Stimulated activated naive CD8-positive, alpha-beta T cell treated with anti-CD3 and anti-CD28 coated beads, Interleukin-15, amount 100 ng/mL, for 72 hours (primary cell): ENCODE measurements around the gene XRCC5.
A peak's percentile ranks its signal among the peaks of the same experiment; 100 is the strongest.

ENCODE experiments used
- ATAC-seq: fragments of 150-1000 bp; cut with Tn5 transposase; 2 replicates; pipeline ENCODE4 v1.10.0; 2021; ENCODE audit warnings: mild to moderate bottlenecking, moderate library complexity
- DNase-seq, 2 donors: peaks; one replicate each; pipeline ENCODE4 v3.0.0; 2021 to 2022
- H3K27ac Mint-ChIP-seq, 2 donors: one replicate each; pipeline ENCODE4 v1.8.0; 2022; ENCODE audit warnings: mild to moderate bottlenecking in 2 of 2, mixed read lengths in 2 of 2, moderate library complexity in 2 of 2
- H3K27me3 Mint-ChIP-seq: one replicate; pipeline ENCODE4 v1.8.0; 2022; ENCODE audit warnings: mixed read lengths
- H3K4me1 Mint-ChIP-seq: one replicate; pipeline ENCODE4 v1.8.0; 2022; ENCODE audit warnings: mild to moderate bottlenecking, mixed read lengths
- H3K4me3 Mint-ChIP-seq, 2 donors: one replicate each; pipeline ENCODE4 v1.8.0; 2022; ENCODE audit warnings: mild to moderate bottlenecking in 2 of 2, mixed read lengths in 2 of 2, moderate library complexity in 1 of 2
- H3K9me3 Mint-ChIP-seq, 2 donors: one replicate each; pipeline ENCODE4 v1.8.0; 2022; ENCODE audit warnings: mixed read lengths in 2 of 2

Gene XRCC5

GRCh38 chr2:216151313-216152025 lies 42.3 kb downstream of the XRCC5 start:
- DNase-seq (no peak), ATAC-seq (no peak)
- Mint-ChIP-seq H3K27me3 (no peaks in the 10 kb centered on the region), H3K9me3 (no peaks in the 10 kb centered on the region), H3K4me1 (peaks cover 25% of the 10 kb centered on the region), H3K27ac (peak overlapping the region in 1 of 2 donors; percentile 8), H3K4me3 (no peak overlapping the region)

- ATAC-seq: no peak
- H3K4me1 Mint-ChIP-seq: peaks cover 46% of the 10 kb centered on the region
- H3K27me3 Mint-ChIP-seq: no peaks in the 10 kb centered on the region
- no peak for DNase-seq
- H3K9me3 Mint-ChIP-seq: no peaks in the 10 kb centered on the region
- H3K27ac Mint-ChIP-seq: no peak overlapping the region
- no peak overlapping the region for H3K4me3 Mint-ChIP-seq
These were observed 46.8 kb downstream of the XRCC5 start for GRCh38 chr2:216155954-216156353.

GRCh38 chr2:216156822-216157221 lies 47.7 kb downstream of the XRCC5 start:
- Mint-ChIP-seq H3K4me3 (no peak overlapping the region), H3K4me1 (peaks cover 40% of the 10 kb centered on the region), H3K9me3 (no peaks in the 10 kb centered on the region), H3K27me3 (no peaks in the 10 kb centered on the region), H3K27ac (peak overlapping the region in 1 of 2 donors; percentile 54)
- DNase-seq: no peak
- ATAC-seq: no peak

GRCh38 chr2:216159144-216159543 lies 50.0 kb downstream of the XRCC5 start:
- Mint-ChIP-seq H3K27ac (peak overlapping the region; percentile 53 to 71), H3K4me1 (peaks cover 36% of the 10 kb centered on the region), H3K4me3 (no peak overlapping the region), H3K9me3 (no peaks in the 10 kb centered on the region), H3K27me3 (no peaks in the 10 kb centered on the region)
- DNase-seq (no peak), ATAC-seq (no peak)

GRCh38 chr2:216159646-216160045 lies 50.5 kb downstream of the XRCC5 start:
- DNase-seq: no peak
- Mint-ChIP-seq H3K4me3 (no peak overlapping the region), H3K27me3 (no peaks in the 10 kb centered on the region), H3K9me3 (no peaks in the 10 kb centered on the region), H3K4me1 (peaks cover 36% of the 10 kb centered on the region), H3K27ac (peak overlapping the region in 1 of 2 donors; percentile 89)
- ATAC-seq: no peak

GRCh38 chr2:216160786-216161185 lies 51.6 kb downstream of the XRCC5 start:
- Mint-ChIP-seq H3K27me3 (no peaks in the 10 kb centered on the region), H3K4me3 (no peak overlapping the region), H3K9me3 (no peaks in the 10 kb centered on the region), H3K4me1 (peaks cover 42% of the 10 kb centered on the region), H3K27ac (no peak overlapping the region)
- DNase-seq (no peak), ATAC-seq (no peak)

- Mint-ChIP-seq H3K27me3 (no peaks in the 10 kb centered on the region), H3K9me3 (no peaks in the 10 kb centered on the region), H3K27ac (peak overlapping the region; percentile 20 to 74), H3K4me3 (no peak overlapping the region), H3K4me1 (peaks cover 37% of the 10 kb centered on the region)
- ATAC-seq (no peak), DNase-seq (no peak)
These were observed 52.8 kb downstream of the XRCC5 start for GRCh38 chr2:216161967-216162366.

GRCh38 chr2:216163518-216163917 lies 54.4 kb downstream of the XRCC5 start:
- peaks cover 35% of the 10 kb centered on the region for H3K4me1 Mint-ChIP-seq
- no peaks in the 10 kb centered on the region for H3K27me3 Mint-ChIP-seq
- DNase-seq (no peak), ATAC-seq (no peak)
- no peaks in the 10 kb centered on the region for H3K9me3 Mint-ChIP-seq
- no peak overlapping the region for H3K4me3 Mint-ChIP-seq
- peak overlapping the region; percentile 7 to 24 for H3K27ac Mint-ChIP-seq

GRCh38 chr2:216164087-216164486 lies 54.9 kb downstream of the XRCC5 start:
- Mint-ChIP-seq H3K4me1 (peaks cover 40% of the 10 kb centered on the region), H3K4me3 (no peak overlapping the region), H3K27me3 (no peaks in the 10 kb centered on the region), H3K27ac (peak overlapping the region in 1 of 2 donors; percentile 24), H3K9me3 (no peaks in the 10 kb centered on the region)
- DNase-seq (no peak), ATAC-seq (no peak)

GRCh38 chr2:216164576-216164975 lies 55.4 kb downstream of the XRCC5 start:
- H3K4me1 Mint-ChIP-seq: peaks cover 40% of the 10 kb centered on the region
- no peak overlapping the region for H3K4me3 Mint-ChIP-seq
- no peaks in the 10 kb centered on the region for H3K9me3 Mint-ChIP-seq
- H3K27ac Mint-ChIP-seq: peak overlapping the region in 1 of 2 donors; percentile 27
- ATAC-seq (no peak), DNase-seq (no peak)
- no peaks in the 10 kb centered on the region for H3K27me3 Mint-ChIP-seq

GRCh38 chr2:216165711-216166110 lies 56.6 kb downstream of the XRCC5 start:
- ATAC-seq (no peak), DNase-seq (no peak)
- peaks cover 43% of the 10 kb centered on the region for H3K4me1 Mint-ChIP-seq
- H3K27me3 Mint-ChIP-seq: no peaks in the 10 kb centered on the region
- peak overlapping the region in 1 of 2 donors; percentile 85 for H3K27ac Mint-ChIP-seq
- H3K4me3 Mint-ChIP-seq: no peak overlapping the region
- no peaks in the 10 kb centered on the region for H3K9me3 Mint-ChIP-seq

GRCh38 chr2:216169087-216169486 lies 59.9 kb downstream of the XRCC5 start:
- DNase-seq: no peak
- ATAC-seq: no peak
- no peaks in the 10 kb centered on the region for H3K9me3 Mint-ChIP-seq
- peaks cover 55% of the 10 kb centered on the region for H3K4me1 Mint-ChIP-seq
- no peak overlapping the region for H3K27ac Mint-ChIP-seq
- H3K4me3 Mint-ChIP-seq: no peak overlapping the region
- H3K27me3 Mint-ChIP-seq: no peaks in the 10 kb centered on the region

GRCh38 chr2:216170076-216170763 lies 61.1 kb downstream of the XRCC5 start:
- no peaks in the 10 kb centered on the region for H3K27me3 Mint-ChIP-seq
- no peak for DNase-seq
- peak; percentile 69 for ATAC-seq
- H3K4me1 Mint-ChIP-seq: peaks cover 62% of the 10 kb centered on the region
- no peaks in the 10 kb centered on the region for H3K9me3 Mint-ChIP-seq
- peak overlapping the region in 1 of 2 donors; percentile 12 for H3K27ac Mint-ChIP-seq
- no peak overlapping the region for H3K4me3 Mint-ChIP-seq

- H3K27ac Mint-ChIP-seq: no peak overlapping the region
- no peak overlapping the region for H3K4me3 Mint-ChIP-seq
- DNase-seq: no peak
- H3K9me3 Mint-ChIP-seq: no peaks in the 10 kb centered on the region
- H3K27me3 Mint-ChIP-seq: no peaks in the 10 kb centered on the region
- ATAC-seq: no peak
- peaks cover 64% of the 10 kb centered on the region for H3K4me1 Mint-ChIP-seq
These were observed 61.9 kb downstream of the XRCC5 start for GRCh38 chr2:216171011-216171410.

- DNase-seq (no peak), ATAC-seq (no peak)
- Mint-ChIP-seq H3K27ac (no peak overlapping the region), H3K4me1 (peaks cover 67% of the 10 kb centered on the region), H3K27me3 (no peaks in the 10 kb centered on the region), H3K9me3 (no peaks in the 10 kb centered on the region), H3K4me3 (no peak overlapping the region)
These were observed 63.3 kb downstream of the XRCC5 start for GRCh38 chr2:216172493-216172892.

- no peak overlapping the region for H3K4me3 Mint-ChIP-seq
- DNase-seq: no peak
- no peaks in the 10 kb centered on the region for H3K9me3 Mint-ChIP-seq
- no peaks in the 10 kb centered on the region for H3K27me3 Mint-ChIP-seq
- H3K27ac Mint-ChIP-seq: peak overlapping the region in 1 of 2 donors; percentile 37
- ATAC-seq: no peak
- H3K4me1 Mint-ChIP-seq: peaks cover 65% of the 10 kb centered on the region
These were observed 69.9 kb downstream of the XRCC5 start for GRCh38 chr2:216179015-216179414.
